ENCODE results near the gene TTN. TPM values are rescaled to one million over a fixed set of nuclear protein-coding genes. Genes with fewer than 3 reads are reported as not detected.
"Not testable (repeated sequence)": the region's sequence is repeated elsewhere in the genome, so short reads cannot be mapped to it uniquely, and the experiment has no call there.

Gene TTN
- total RNA-seq, 1 experiment from 2014 or later: 0.13 TPM

DNA sequence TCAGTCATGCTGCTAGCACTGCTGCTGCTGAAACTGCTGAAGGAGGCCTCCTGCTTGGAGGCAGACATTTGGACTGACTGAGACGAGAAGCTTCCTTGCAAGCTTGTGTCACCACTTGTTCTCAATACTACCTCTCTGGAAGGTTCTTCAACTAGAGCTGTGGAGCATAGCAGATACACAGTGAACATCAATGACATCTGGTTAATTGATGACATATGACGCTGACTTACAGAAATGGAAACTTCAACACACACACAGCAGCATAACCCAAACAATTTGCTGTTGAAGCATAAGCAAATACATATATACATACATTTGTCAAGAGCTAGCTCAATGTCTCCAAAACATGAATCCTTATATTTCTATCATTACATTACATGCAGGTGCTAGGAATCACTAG is 279.6 kb downstream of the TTN start:
- ATAC-seq: no peak
- intact Hi-C loops (cut with micrococcal nuclease; ENCODE audit: unreplicated experiment): no loop called here

DNA sequence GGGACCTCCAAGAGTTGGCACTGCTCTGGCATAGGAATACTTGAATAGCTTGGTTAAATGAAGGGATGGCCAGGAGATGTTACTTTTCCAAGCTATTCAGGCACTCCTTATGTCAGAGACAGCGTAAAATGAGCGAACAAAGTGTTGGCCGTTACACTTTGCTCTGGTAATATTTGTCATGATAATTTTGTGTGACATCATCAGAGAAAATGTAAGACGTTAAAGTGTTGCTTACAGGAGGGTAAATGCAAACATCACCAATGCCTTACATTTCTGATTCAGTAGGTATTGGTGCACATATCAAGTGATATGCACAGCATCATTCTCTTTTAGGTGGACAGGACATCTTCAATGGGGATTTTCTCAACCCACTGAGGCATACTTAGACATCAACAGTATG is 281.0 kb downstream of the TTN start:
- BruUV-seq (replicated peaks): no TSS peak
- no peak for TF ChIP-seq POLR2AphosphoS5 (IDR thresholded peaks at IDR 0.05; ENCODE audit: low read depth, low read length)
- TF ChIP-seq, protein P1, sequence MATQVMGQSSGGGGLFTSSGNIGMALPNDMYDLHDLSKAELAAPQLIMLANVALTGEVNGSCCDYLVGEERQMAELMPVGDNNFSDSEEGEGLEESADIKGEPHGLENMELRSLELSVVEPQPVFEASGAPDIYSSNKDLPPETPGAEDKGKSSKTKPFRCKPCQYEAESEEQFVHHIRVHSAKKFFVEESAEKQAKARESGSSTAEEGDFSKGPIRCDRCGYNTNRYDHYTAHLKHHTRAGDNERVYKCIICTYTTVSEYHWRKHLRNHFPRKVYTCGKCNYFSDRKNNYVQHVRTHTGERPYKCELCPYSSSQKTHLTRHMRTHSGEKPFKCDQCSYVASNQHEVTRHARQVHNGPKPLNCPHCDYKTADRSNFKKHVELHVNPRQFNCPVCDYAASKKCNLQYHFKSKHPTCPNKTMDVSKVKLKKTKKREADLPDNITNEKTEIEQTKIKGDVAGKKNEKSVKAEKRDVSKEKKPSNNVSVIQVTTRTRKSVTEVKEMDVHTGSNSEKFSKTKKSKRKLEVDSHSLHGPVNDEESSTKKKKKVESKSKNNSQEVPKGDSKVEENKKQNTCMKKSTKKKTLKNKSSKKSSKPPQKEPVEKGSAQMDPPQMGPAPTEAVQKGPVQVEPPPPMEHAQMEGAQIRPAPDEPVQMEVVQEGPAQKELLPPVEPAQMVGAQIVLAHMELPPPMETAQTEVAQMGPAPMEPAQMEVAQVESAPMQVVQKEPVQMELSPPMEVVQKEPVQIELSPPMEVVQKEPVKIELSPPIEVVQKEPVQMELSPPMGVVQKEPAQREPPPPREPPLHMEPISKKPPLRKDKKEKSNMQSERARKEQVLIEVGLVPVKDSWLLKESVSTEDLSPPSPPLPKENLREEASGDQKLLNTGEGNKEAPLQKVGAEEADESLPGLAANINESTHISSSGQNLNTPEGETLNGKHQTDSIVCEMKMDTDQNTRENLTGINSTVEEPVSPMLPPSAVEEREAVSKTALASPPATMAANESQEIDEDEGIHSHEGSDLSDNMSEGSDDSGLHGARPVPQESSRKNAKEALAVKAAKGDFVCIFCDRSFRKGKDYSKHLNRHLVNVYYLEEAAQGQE (IDR thresholded peaks at IDR 0.05; ENCODE audit: insufficient read depth in 1 of 2, low read depth in 2 of 2, low read length in 1 of 2): no peak
- no peak for TF ChIP-seq TCF7L2 (IDR thresholded peaks at IDR 0.05; ENCODE audit: low read depth, low read length)
- TF ChIP-seq SIN3A (IDR thresholded peaks at IDR 0.05; ENCODE audit: borderline replicate concordance, insufficient read depth, low read depth, low read length): no peak
- TF ChIP-seq, protein P2, sequence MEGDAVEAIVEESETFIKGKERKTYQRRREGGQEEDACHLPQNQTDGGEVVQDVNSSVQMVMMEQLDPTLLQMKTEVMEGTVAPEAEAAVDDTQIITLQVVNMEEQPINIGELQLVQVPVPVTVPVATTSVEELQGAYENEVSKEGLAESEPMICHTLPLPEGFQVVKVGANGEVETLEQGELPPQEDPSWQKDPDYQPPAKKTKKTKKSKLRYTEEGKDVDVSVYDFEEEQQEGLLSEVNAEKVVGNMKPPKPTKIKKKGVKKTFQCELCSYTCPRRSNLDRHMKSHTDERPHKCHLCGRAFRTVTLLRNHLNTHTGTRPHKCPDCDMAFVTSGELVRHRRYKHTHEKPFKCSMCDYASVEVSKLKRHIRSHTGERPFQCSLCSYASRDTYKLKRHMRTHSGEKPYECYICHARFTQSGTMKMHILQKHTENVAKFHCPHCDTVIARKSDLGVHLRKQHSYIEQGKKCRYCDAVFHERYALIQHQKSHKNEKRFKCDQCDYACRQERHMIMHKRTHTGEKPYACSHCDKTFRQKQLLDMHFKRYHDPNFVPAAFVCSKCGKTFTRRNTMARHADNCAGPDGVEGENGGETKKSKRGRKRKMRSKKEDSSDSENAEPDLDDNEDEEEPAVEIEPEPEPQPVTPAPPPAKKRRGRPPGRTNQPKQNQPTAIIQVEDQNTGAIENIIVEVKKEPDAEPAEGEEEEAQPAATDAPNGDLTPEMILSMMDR (IDR thresholded peaks at IDR 0.05): no peak
- ChIA-PET CTCF (no interaction called here), POLR2A (no interaction called here)
- in situ Hi-C loops (cut with HindIII; ENCODE audit: low pct_unique_long_range_greater_than_20kb, low sequenced_read_pairs): no loop called here
- Histone ChIP-seq H3K4me1 (ENCODE audit: control insufficient read depth, insufficient read depth, low read length) (peaks cover 7% of the 10 kb centered on the region; the same call in 1 of the 2 replicates), H3K4me3 (ENCODE audit: low read depth in 2 of 2, low read length in 2 of 2) (no peak overlapping the region), H3K27ac (ENCODE audit: low read length) (no peak overlapping the region), H3K9me3 (ENCODE audit: control insufficient read depth, insufficient read depth, low read depth, low read length) (no peaks in the 10 kb centered on the region), H3K36me3 (ENCODE audit: control insufficient read depth, insufficient read depth, low read length) (no peaks in the 10 kb centered on the region), H3K27me3 (ENCODE audit: control insufficient read depth, insufficient read depth, low read length) (no peaks in the 10 kb centered on the region)
- DNase-seq (ENCODE audit: low read depth, low spot score): no peak
- intact Hi-C loops (cut with micrococcal nuclease; ENCODE audit: unreplicated experiment): no loop called here
- no peak for ATAC-seq

More for the DNA sequence above, 279.6 kb downstream of the TTN start:
- Histone ChIP-seq H3K36me3 (ENCODE audit: control insufficient read depth, insufficient read depth, low read length) (no peaks in the 10 kb centered on the region), H3K27ac (ENCODE audit: low read length) (no peak overlapping the region), H3K4me1 (ENCODE audit: control insufficient read depth, insufficient read depth, low read length) (peaks cover 7% of the 10 kb centered on the region; the same call in 1 of the 2 replicates), H3K27me3 (ENCODE audit: control insufficient read depth, insufficient read depth, low read length) (no peaks in the 10 kb centered on the region), H3K9me3 (ENCODE audit: control insufficient read depth, insufficient read depth, low read depth, low read length) (no peaks in the 10 kb centered on the region), H3K4me3 (ENCODE audit: low read depth in 2 of 2, low read length in 2 of 2) (no peak overlapping the region)
- CTCF ChIA-PET: no interaction called here
- no peak for DNase-seq (ENCODE audit: low read depth, low spot score)
- BruUV-seq (replicated peaks): no TSS peak
- POLR2A ChIA-PET: interaction anchor here (0.6 kb wide), 1 partner anchor 16 kb away, joined by 3 read pairs; no protein-coding TSS in a partner anchor
- TF ChIP-seq POLR2AphosphoS5 (IDR thresholded peaks at IDR 0.05; ENCODE audit: low read depth, low read length) (no peak), TCF7L2 (IDR thresholded peaks at IDR 0.05; ENCODE audit: low read depth, low read length) (no peak), SIN3A (IDR thresholded peaks at IDR 0.05; ENCODE audit: borderline replicate concordance, insufficient read depth, low read depth, low read length) (no peak)
- TF ChIP-seq, protein P2 (IDR thresholded peaks at IDR 0.05): no peak
- in situ Hi-C loops (cut with HindIII; ENCODE audit: low pct_unique_long_range_greater_than_20kb, low sequenced_read_pairs): no loop called here

DNA sequence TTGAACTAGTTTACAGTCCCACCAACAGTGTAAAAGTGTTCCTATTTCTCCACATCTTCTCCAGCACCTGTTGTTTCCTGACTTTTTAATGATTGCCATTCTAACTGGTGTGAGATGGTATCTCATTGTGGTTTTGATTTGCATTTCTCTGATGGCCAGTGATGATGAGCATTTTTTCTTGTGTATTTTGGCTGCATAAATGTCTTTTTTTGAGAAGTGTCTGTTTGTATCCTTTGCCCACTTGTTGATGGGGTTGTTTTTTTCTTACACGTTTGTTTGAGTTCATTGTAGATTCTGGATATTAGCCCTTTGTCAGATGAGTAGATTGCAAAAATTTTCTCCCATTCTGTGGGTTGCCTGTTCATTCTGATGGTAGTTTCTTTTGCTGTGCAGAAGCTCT is 281.8 kb downstream of the TTN start:
- H3K9me3 ChIP-seq (ENCODE audit: control insufficient read depth, insufficient read depth, low read depth, low read length); intact Hi-C loops (cut with micrococcal nuclease; ENCODE audit: unreplicated experiment); BruUV-seq (replicated peaks); CTCF ChIA-PET; H3K36me3 ChIP-seq (ENCODE audit: control insufficient read depth, insufficient read depth, low read length); DNase-seq (ENCODE audit: low read depth, low spot score); H3K4me1 ChIP-seq (ENCODE audit: control insufficient read depth, insufficient read depth, low read length); H3K27ac ChIP-seq (ENCODE audit: low read length); H3K4me3 ChIP-seq (ENCODE audit: low read depth in 2 of 2, low read length in 2 of 2); in situ Hi-C loops (cut with HindIII; ENCODE audit: low pct_unique_long_range_greater_than_20kb, low sequenced_read_pairs); H3K27me3 ChIP-seq (ENCODE audit: control insufficient read depth, insufficient read depth, low read length); ATAC-seq: not testable (repeated sequence)
- POLR2A ChIA-PET: interaction anchor here (0.5 kb wide), 1 partner anchor 78 kb away, joined by 4 read pairs; no protein-coding TSS in a partner anchor

DNA sequence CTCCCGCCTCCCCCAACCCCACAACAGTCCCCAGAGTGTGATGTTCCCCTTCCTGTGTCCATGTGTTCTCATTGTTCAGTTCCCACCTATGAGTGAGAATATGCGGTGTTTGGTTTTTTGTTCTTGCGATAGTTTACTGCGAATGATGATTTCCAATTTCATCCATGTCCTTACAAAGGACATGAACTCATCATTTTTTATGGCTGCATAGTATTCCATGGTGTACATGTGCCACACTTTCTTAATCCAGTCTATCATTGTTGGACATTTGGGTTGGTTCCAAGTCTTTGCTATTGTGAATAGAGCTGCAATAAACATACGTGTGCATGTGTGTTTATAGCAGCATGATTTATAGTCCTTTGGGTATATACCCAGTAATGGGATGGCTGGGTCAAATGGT is 282.2 kb downstream of the TTN start:
- DNase-seq (ENCODE audit: low read depth, low spot score); H3K27me3 ChIP-seq (ENCODE audit: control insufficient read depth, insufficient read depth, low read length); POLR2A ChIA-PET; BruUV-seq (replicated peaks); H3K27ac ChIP-seq (ENCODE audit: low read length); CTCF ChIA-PET; H3K4me1 ChIP-seq (ENCODE audit: control insufficient read depth, insufficient read depth, low read length); H3K36me3 ChIP-seq (ENCODE audit: control insufficient read depth, insufficient read depth, low read length); H3K4me3 ChIP-seq (ENCODE audit: low read depth in 2 of 2, low read length in 2 of 2); ATAC-seq; in situ Hi-C loops (cut with HindIII; ENCODE audit: low pct_unique_long_range_greater_than_20kb, low sequenced_read_pairs); H3K9me3 ChIP-seq (ENCODE audit: control insufficient read depth, insufficient read depth, low read depth, low read length); intact Hi-C loops (cut with micrococcal nuclease; ENCODE audit: unreplicated experiment): not testable (repeated sequence)

Measured in Panc1 (cell line).